Adrenal gland (tissue), 12 donors: ENCODE data around the gene RASL10A. TPM values are rescaled to one million over a fixed set of nuclear protein-coding genes. Genes with fewer than 3 reads are reported as not detected.

ENCODE experiments used
- DNase-seq, 7 donors: peaks; one replicate each; pipeline ENCODE4 v3.0.0-alpha.2; 2019 to 2020
- H3K27ac ChIP-seq, 5 donors: fragments of 200-600 bp; sonication (generic) in 4 of 5; 1 replicate in 3 of 5; 2 replicates in 2 of 5; pipeline versions ENCODE4 v1.5.1 to v1.8.0; 2016 to 2020; ENCODE audit warnings: mild to moderate bottlenecking in 1 of 5
- H3K27me3 ChIP-seq: fragments of 200-600 bp; 2 replicates; pipeline ENCODE4 v1.8.0; 2021
- H3K36me3 ChIP-seq, 2 donors: fragments of 200-600 bp; replicated peaks in 1 of 2; 1 replicate in 1 of 2; 2 replicates in 1 of 2; pipeline versions ENCODE4 v1.5.1 to v1.8.0; 2018 to 2022
- H3K4me1 ChIP-seq, 2 donors: fragments of 200-600 bp; replicated peaks in 1 of 2; 1 replicate in 1 of 2; 2 replicates in 1 of 2; pipeline versions ENCODE4 v1.5.1 to v1.8.0; 2018 to 2021
- H3K4me3 ChIP-seq, 4 donors: fragments of 200-600 bp; sonication (generic) in 3 of 4; one replicate each; pipeline ENCODE4 v1.5.1; 2016 to 2018
- H3K9me3 ChIP-seq, 3 donors: fragments of 200-600 bp; sonication (generic) in 1 of 3; replicated peaks in 1 of 3; 1 replicate in 2 of 3; 2 replicates in 1 of 3; pipeline versions ENCODE4 v1.5.1 to v1.8.0; 2016 to 2021
- CTCF ChIP-seq, 6 experiments: fragments of 450-650 bp in 4 of 6; fragments of 200-600 bp in 2 of 6; sonication (generic) in 1 of 6; IDR thresholded peaks; 1 replicate in 5 of 6; 2 replicates in 1 of 6; pipeline versions ENCODE4 v1.5.1 to v1.8.0; 2016 to 2021; ENCODE audit warnings: antibody characterized with exemption in 6 of 6, mild to moderate bottlenecking in 2 of 6, moderate library complexity in 1 of 6
- POLR2A ChIP-seq, 2 donors: fragments of 450-650 bp; IDR thresholded peaks; one replicate each; pipeline ENCODE4 v1.6.1; 2017; ENCODE audit warnings: antibody characterized with exemption in 2 of 2, mild to moderate bottlenecking in 2 of 2, moderate library complexity in 1 of 2
- WGBS, 4 donors: extraction: QIAGEN DNeasy Blood & Tissue Kit in 2 of 4; methylation state at CpG; one replicate each; pipeline versions ENCODE4 v1.1.5 to v1.1.7; 2013 to 2017; 5-methylcytosine and 5-hydroxymethylcytosine counted together
- intact Hi-C, 2 donors: fragments of 100-400 bp; cut with DNase I; formaldehyde crosslinking; loops; one replicate each; pipeline versions ENCODE4 v1.14.1 to v1.15.0; 2022 to 2023
- polyA plus RNA-seq, 3 donors: library from polyadenylated mRNA; stranded (reverse); fragments of 200-250 nt in 2 of 3; fragments of 350-450 nt in 1 of 3; fragmentation: Illumina TruSeq in 1 of 3; extraction: RNeasy Lipid Tissue Mini Kit (QIAGEN cat#74804) in 1 of 3; gene quantifications; one replicate each; pipeline ENCODE4 v1.2.3, GENCODE V29; 2013 to 2014
- total RNA-seq, 9 donors: library from RNA; depleted of rRNA in 4 of 9; stranded (reverse); fragments of >200 nt in 4 of 9; fragments of 120-200 nt in 1 of 9; fragmentation: NEBNext Ultra II Directional in 1 of 9; extraction: Animal tissue kit (Norgen Biotek cat#: 25700) in 1 of 9; gene quantifications; one replicate each; pipeline versions ENCODE4 v1.1.0 to v1.2.4, GENCODE V29; 2013 to 2023
- donor health status: healthy with polysubstance abuse.
- donor health status: Bipolar disorder and iron deficiency.
- donor health status: DM: yes; HTN: yes; CAD: no.
- donor health status: DM: no; HTN: no; CAD: no.
- donor health status: DM: no; HTN: no; CAD: no.
- donor health status: DM: yes; HTN: yes; CAD: no.

Gene RASL10A
- total and polyA plus RNA-seq, 12 donors, result 0.33 to 14.4 (median 1.8) TPM

- Histone ChIP-seq H3K4me3 (peak overlapping the region in 1 of 4 donors; percentile 7), H3K4me1 (peaks cover 53 to 80% of the 10 kb centered on the region in 2 donors), H3K27me3 (peaks cover 15% of the 10 kb centered on the region), H3K9me3 (no peaks in the 10 kb centered on the region), H3K36me3 (no peaks in the 10 kb centered on the region), H3K27ac (peak overlapping the region in 3 of 5 donors; percentile 69 to 82 (median 76))
- 54 to 65% (median 60%) methylated on average over 10 to 28 of the region's 28 CpGs for WGBS, 4 donors
- DNase-seq, result peak in 2 of 7 donors; percentile 34 to 52
- no peak for TF ChIP-seq POLR2A (IDR thresholded peaks at IDR 0.05)
- no peak for TF ChIP-seq CTCF (IDR thresholded peaks at IDR 0.05)
- intact Hi-C loops, result no loop called here
These were observed 5.2 kb downstream of the RASL10A start for GRCh38 chr22:29310065-29310862.

- H3K27me3 ChIP-seq, result peaks cover 8% of the 10 kb centered on the region
- WGBS, 4 donors, result 66 to 71% (median 69%) methylated on average over 9 to 21 of the region's 21 CpGs
- peak overlapping the region in 4 of 5 donors; percentile 34 to 76 (median 70) for H3K27ac ChIP-seq
- peak in 1 of 2 donors; percentile 43 for TF ChIP-seq POLR2A (IDR thresholded peaks at IDR 0.05)
- TF ChIP-seq CTCF (IDR thresholded peaks at IDR 0.05), result no peak
- no peaks in the 10 kb centered on the region for H3K9me3 ChIP-seq
- intact Hi-C loops, result no loop called here
- no peaks in the 10 kb centered on the region for H3K36me3 ChIP-seq
- peaks cover 47 to 72% of the 10 kb centered on the region in 2 donors for H3K4me1 ChIP-seq
- DNase-seq, result peak; percentile 65 to 92 (median 88)
- peak overlapping the region in 1 of 4 donors; percentile 7 for H3K4me3 ChIP-seq
These were observed 6.0 kb downstream of the RASL10A start for GRCh38 chr22:29309332-29310064.

- TF ChIP-seq POLR2A (IDR thresholded peaks at IDR 0.05), result no peak
- TF ChIP-seq CTCF (IDR thresholded peaks at IDR 0.05), result no peak
- peak in 3 of 7 donors; percentile 19 to 56 (median 50) for DNase-seq
- Histone ChIP-seq H3K27ac (peak overlapping the region in 4 of 5 donors; percentile 34 to 80 (median 73)), H3K27me3 (peaks cover 3% of the 10 kb centered on the region), H3K9me3 (no peaks in the 10 kb centered on the region), H3K36me3 (no peaks in the 10 kb centered on the region), H3K4me1 (peaks cover 45 to 66% of the 10 kb centered on the region in 2 donors), H3K4me3 (peak overlapping the region in 1 of 4 donors; percentile 3)
- intact Hi-C loops, result no loop called here
- WGBS, 4 donors, result 45 to 58% (median 51%) methylated on average over 11 to 13 of the region's 13 CpGs
These were observed 6.7 kb downstream of the RASL10A start for GRCh38 chr22:29308791-29309262.
